GM20000 (cell line): ENCODE results near the gene RPIA.

Source experiments
- DNase-seq: peaks from one replicate; pipeline ENCODE4 v3.0.0; 2012; ENCODE audit warnings: low spot score
- TF ChIP-seq, protein P1 (sequence below): IDR thresholded peaks from 2 replicates; pipeline ENCODE4 v1.5.1; 2012; ENCODE audit warnings: mild to moderate bottlenecking, control low read depth; ENCODE audit errors: extremely low read depth, missing control alignments

Gene RPIA

GRCh38 chr2:88658326-88658725 lies 33.1 kb upstream of the RPIA start:
- TF ChIP-seq, protein P1, sequence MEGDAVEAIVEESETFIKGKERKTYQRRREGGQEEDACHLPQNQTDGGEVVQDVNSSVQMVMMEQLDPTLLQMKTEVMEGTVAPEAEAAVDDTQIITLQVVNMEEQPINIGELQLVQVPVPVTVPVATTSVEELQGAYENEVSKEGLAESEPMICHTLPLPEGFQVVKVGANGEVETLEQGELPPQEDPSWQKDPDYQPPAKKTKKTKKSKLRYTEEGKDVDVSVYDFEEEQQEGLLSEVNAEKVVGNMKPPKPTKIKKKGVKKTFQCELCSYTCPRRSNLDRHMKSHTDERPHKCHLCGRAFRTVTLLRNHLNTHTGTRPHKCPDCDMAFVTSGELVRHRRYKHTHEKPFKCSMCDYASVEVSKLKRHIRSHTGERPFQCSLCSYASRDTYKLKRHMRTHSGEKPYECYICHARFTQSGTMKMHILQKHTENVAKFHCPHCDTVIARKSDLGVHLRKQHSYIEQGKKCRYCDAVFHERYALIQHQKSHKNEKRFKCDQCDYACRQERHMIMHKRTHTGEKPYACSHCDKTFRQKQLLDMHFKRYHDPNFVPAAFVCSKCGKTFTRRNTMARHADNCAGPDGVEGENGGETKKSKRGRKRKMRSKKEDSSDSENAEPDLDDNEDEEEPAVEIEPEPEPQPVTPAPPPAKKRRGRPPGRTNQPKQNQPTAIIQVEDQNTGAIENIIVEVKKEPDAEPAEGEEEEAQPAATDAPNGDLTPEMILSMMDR = no peak
- DNase-seq = no peak

DNA sequence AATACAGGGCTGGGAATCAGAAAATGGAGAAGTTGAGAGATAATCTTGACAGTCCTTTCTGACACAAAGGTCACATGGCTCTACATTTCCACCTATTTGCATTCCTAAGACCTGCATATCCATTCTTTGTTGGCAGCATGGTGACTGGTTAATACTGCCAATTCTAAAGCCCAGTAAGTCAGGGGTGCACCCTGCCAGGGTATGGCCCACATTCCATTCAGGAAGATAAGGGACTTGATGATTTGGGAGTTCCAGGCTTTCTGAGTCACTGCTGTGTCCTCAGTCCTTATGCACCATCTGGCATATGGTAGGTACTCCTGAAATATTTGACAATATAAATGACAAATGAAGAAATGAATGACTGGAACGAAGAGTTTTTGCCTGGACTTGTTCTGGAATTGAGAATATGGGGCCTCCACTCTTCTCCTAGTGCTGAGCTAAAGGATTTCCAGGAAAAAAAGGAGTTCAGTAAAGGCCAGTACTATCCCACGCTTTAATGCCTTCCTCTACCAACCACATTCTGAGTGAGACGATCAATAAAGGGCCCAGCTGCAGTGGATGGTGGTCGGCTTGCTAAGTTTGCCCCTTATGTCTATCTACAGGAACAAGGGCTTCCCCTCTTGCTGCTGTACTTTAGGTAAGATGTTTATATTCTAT lies 32.5 kb upstream of the RPIA start:
- no peak for DNase-seq

GRCh38 chr2:88659538-88659915 lies 31.9 kb upstream of the RPIA start:
- no peak for DNase-seq
- TF ChIP-seq, protein P1 = no peak

More for the DNA sequence above, 32.5 kb upstream of the RPIA start:
- TF ChIP-seq, protein P1 = no peak

- DNase-seq = no peak
- TF ChIP-seq, protein P1 = no peak
Measured at GRCh38 chr2:88660622-88661021, 30.9 kb upstream of the RPIA start.

DNA sequence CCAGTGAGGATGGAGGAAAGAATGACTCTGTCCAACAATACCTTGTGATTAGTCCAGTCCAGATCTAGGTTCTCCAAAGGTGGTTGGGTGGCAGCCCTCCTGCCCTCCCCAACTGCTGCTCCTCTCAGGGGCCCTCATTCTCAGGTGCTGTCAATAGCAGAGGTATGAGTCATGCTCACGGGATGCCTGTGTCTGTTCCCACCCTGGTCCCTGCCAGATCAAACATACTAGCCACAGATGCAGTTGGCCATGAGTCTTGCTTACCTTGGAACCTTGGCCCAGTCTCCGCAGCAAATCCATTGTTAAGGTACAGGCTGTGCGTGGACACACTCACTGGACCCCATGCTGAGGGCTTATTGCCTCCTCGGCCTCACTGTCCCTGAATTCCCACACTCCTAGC lies 24.9 kb upstream of the RPIA start:
- TF ChIP-seq, protein P1 = no peak
- no peak for DNase-seq

- no peak for DNase-seq
- TF ChIP-seq, protein P1 = no peak
Measured at GRCh38 chr2:88667219-88667618, 24.3 kb upstream of the RPIA start.

DNA sequence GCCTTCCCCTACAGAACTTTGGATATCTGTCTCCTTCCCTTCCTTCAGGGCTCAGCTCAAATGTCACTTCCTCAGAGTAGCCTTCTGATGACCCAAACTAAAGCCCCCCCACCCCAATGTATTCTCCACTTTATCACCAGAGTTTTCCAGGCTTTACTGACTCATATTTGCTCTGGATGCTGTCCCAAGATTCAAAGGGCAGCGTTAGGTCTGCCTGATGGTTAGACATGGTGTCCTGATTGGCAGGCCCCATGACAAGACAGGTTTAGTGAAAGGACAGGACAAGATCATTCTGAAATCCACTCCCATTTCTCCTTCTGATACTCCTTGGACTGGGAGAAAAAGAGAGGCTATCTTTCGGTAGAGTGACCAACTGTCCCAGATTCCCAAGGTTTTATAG lies 22.6 kb upstream of the RPIA start:
- no peak for DNase-seq
- TF ChIP-seq, protein P1 = no peak
